Mucosa of gallbladder (tissue), 1 donor: ENCODE results near the gene CPA5. TPM values are rescaled to one million over a fixed set of nuclear protein-coding genes. Genes with fewer than 3 reads are reported as not detected.
"Not testable (repeated sequence)": the region's sequence is repeated elsewhere in the genome, so short reads cannot be mapped to it uniquely, and the experiment has no call there.

Source experiments
- DNase-seq: peaks from one replicate; pipeline ENCODE4 v3.0.0-alpha.2; 2020; ENCODE audit warnings: low spot score
- total RNA-seq: library from RNA; stranded (reverse); gene quantifications from one replicate; pipeline ENCODE4 v1.2.1, GENCODE V29; 2021
- donor health status: DM: no; HTN: no; CAD: no.

The CPA5 gene, protein sequence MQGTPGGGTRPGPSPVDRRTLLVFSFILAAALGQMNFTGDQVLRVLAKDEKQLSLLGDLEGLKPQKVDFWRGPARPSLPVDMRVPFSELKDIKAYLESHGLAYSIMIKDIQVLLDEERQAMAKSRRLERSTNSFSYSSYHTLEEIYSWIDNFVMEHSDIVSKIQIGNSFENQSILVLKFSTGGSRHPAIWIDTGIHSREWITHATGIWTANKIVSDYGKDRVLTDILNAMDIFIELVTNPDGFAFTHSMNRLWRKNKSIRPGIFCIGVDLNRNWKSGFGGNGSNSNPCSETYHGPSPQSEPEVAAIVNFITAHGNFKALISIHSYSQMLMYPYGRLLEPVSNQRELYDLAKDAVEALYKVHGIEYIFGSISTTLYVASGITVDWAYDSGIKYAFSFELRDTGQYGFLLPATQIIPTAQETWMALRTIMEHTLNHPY
- total RNA-seq = 0.92 TPM

DNA sequence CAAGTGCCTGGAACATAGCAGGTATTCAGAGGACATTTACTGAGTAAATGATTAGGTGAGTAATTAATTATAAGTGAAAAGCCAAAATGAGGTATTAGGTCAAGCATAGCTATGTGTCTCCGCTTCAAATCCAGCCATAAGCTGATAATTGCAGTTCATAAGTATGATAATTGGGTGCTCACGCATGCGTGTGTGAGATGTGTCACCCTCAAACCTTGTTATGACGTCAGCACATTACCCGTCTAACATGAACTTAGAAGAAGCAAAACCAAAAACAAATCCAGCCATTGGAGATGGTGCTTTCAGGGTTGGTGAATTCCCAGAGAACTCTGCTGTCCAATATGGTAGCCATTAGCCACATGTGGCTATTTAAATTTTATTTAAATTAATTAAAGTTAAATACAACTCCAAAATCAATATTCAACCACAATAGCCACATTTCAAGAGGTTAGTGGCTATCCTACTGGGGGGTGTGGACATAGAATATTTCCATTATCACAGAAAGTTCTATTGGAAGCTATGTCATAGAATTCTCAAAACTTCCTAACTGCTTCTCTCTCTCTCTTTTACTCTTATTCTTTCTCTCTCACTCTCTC lies at the start of gene CPA5:
CPA5 (plus strand) TSS at position 546 of the 596 bp plus-strand sequence. CDS start 1,670 bp downstream, outside the sequence.
- DNase-seq = no peak

DNA sequence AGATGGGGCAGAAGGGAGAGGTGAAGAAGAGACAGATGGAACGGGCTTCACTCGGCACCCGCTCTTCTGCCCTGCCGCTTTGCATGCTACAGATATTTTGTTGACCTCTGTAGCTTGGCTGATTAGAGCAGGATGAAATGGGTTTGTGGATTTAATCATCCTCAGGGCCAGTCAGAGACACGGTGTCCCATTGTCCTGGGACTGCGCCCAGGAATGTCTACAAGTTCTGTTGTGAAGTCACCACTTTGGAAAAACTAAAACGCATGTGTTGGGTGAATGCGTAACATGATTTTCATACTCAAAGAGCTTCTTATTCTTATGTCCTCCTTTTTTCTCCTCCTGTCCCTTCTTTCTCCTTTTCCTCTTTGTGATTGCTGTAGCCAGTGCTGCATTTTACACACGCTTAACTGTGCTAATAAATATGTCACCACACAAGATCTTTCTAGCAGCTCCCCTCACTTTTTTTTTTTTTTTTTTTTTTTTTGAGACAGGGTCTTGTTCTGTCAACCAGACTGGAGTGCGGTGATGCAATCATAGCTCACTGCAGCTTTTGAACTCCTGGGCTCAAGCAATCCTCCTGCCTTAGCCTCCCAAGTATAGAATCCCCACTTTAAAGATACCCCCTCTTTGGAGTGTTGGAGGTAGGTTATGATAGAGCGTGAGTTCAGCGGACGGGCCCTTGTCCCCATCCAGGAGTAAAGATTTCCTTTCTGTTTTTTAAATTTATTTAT lies 48.2 kb upstream of the CPA5 start:
- no peak for DNase-seq

DNA sequence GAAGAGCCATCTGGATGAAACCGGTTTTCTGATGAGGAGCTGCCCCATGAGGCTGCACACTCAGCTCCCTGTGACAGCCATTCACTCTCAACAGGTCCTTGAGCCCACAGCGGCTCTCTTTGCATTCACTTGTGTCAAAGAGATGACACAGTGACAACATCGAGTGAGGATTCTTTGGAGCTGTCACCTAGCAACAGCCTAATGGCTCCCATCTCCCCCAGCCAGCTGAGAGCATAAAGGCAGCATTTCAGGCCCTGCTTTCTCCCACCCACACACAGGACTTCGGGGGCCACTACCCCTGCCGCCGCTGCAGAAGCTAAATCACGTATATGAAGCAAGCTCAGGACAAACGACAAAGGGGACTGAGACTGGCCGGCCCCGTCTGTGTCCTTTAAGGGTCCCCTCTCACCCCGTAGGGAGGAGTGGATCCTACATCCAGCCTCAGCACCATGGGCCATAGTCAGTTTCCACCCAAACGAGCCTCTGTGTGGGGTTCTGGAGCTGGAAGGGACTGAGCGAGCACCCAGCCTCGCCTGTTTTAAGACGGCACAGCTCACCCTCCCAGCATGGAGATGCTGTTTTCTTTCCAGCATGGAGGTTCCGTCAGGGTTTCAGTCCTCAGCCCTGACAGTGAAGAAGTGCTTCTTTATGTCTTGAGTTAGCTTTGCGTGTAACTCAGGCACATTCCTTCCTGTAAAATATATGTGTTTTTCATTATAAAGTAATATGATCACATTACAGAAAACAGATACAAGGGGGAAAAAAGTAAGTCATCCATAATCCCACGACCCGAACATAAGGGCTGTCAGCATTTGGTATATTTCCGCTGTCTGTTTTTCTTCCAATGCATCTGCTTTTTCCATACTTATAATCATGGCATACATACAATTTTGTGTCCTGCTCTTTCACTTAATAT lies 46.7 kb upstream of the CPA5 start:
- no peak for DNase-seq

DNA sequence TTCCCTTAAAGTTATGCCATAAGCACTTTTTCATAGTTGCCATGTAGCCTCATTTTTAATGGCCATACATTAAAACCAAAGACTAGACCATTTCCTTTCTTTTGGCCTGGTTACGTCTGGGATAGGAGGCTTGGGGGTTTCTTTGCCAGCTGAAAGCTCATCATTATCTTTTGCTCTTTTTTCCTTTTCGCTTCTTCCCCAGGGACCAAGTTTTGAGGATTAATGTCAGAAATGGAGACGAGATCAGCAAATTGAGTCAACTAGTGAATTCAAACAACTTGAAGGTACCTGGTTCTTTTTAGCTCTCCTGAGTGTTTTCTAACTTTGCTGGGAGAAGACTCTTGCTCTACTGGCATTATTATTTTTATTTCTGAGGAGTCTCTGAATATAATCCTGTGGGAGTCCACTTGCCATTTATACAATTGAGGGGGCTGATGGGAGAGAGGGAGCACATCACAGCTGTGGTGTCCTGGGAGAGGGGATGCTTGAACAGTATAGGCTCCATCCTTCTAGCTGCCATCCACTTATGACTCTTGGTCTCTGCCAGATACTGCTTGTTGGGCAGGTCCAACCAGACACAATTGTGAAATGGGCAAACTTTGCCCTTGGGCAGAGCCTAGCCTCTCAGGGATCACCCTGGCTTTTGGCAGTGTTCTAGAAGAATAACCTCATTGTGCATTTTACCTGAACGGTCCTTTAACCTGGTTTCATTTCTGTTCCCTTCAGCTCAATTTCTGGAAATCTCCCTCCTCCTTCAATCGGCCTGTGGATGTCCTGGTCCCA lies 45.9 kb upstream of the CPA5 start:
- no peak for DNase-seq

DNA sequence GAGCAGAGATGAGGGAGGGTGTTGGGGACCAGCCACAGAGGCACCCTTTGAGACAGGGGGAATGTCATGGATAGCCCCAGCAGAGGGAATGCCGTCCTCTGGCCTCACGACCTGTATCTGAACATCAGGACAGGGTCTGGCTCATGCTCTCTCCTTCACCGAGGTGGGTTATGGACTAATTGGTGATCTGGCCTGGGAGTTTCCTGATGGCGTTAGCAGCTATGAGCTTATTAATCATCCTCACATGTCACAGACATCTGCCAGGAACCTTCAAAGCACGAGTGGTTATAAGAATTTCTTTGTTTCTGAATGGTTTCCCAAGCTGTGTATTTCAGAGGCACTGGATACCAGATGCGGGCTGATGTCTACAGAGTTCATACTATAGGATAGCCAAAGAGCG lies 44.8 kb upstream of the CPA5 start:
- no peak for DNase-seq

DNA sequence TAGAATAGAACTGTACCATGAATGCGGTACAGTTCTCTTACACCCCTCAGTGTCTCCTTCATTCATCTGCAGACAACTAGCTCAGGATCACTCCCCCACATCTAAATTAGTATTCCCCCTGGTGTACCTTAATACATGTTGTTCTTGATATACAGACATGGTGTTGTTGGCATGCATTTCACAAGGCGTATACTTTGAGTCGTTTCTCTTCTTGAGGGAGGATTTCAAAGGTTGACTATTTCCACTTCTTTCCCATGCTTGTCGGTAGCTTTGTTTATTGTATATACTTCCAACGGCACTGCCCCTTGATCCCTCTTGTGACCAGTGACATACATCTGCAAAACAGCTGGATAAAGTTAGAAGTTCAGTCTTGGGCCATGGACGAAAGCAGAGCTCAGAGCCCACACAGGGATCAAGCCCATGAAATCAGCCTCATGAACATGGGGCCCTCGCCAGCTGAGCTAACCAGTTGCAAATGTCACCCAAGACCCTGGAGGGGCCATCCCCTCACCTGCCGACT lies 43.1 kb upstream of the CPA5 start:
- DNase-seq = no peak

DNA sequence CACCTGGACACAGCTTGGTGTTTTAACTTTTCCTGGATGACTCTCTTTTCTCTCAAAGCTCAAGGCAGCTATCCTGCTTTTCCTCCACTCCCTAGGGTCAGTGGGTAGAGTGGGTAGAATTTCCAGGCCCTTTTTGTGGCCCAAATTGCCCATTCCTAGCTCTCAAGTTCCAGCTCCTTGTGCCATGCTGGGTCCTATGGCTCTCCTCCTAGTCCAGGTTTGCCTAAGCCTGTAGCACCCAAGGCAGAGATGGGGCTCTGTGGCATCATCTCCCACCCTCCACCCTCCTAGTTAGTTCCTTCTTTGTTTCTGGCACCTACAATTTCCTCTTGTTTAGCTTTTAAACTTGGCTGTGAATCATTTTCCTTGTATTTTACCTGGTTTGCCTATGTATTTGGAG lies 42.0 kb upstream of the CPA5 start:
- DNase-seq = no peak

DNA sequence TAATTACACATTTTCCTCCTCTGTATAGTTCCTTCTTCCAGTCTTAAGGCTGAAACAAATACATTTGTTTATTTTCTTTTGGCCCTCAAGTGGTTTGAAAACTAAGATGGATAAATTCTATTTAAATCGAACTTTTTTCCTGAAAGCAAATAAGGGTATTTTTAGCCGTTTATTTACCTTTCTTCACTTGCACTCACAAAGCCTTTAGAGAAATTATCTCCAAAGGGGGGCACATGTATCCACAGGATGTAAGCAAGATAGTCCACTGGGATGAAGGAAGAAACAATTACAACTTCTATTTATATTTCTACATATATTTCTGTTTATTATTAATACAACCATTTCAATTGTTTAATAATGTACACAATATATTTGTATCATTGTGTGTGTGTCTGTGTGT lies 41.5 kb upstream of the CPA5 start:
- no peak for DNase-seq

DNA sequence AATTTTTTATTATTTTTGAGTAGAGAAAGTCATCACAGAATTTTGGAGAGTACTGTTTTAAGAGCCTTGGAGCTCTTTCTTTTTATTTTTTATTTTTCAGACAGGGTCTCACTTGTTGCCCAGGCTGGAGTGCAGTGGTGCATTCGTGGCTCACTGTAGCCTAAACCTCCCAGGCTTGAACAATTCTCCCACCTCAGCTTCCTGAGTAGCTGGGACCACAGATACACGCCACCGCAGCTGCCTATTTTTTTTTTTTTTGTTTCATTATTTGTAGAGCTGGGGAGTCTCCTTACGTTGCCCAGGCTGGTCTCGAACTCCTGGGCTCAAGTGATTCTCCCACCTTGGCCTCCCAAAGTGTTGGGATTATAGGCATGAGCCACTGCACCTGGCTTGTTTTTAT lies 41.1 kb upstream of the CPA5 start:
- no peak for DNase-seq

DNA sequence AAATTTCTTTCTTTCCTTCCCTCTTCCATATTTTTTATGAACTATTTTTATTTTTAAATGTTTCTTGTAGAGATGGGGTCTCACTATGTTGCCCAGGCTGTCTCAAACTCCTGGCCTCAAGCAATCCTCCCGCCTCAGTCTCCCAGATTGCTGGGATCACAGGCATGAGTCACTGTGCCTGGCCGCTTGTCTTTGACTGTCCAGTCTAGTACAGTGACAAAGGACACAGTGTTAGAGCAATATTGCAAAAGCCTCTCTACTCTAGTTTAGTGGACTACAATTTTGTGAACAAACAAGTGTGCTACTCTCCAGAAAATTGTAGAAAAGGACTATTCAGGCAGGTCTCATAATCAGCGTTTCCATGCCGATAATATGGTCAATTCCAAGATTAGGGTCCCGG lies 40.6 kb upstream of the CPA5 start:
- no peak for DNase-seq

DNA sequence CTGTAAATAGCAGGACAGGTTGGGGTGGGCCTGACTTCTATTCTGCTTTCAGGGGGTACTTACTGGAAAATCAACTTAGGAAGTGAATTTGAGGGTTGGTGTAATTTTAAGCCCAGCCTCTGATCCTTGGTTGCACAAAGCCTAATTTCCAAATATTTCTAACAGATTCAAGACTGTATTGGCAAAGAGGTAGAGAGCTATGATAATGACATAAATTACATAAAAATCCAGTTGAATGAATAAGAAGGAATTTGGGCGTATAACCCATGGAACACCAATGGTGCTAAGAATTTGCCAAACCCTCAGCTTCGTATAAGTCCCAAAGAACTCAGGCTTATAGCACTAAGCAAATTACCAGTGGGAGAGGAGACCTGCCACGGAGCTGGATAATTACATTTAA lies 39.7 kb upstream of the CPA5 start:
- no peak for DNase-seq

DNA sequence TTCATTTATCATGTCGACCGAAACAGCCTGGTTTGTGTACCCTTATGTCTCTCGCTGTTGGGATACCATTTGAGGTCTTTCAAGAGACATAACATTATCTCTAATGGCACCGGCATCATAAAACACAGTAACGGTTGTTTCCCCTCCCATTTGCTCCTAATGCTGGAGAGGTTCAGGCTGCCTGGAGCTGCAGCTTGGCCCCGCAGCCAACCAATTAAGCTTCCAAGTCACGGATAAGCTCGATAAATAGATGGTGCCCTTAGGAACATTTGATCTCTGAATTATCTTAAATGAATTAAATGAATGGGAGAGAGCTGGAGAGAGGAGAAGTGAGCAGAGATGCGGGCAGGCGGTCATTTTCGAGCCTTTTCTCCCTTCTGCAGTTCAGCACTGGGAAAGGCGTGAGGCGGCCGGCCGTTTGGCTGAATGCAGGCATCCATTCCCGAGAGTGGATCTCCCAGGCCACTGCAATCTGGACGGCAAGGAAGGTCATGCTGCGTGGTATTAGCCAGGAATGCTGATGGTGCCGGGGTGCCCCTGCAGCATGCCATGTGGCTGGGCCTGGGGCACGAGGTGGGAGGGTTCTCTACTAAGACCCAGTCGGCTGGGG lies 39.1 kb upstream of the CPA5 start:
- DNase-seq = no peak

DNA sequence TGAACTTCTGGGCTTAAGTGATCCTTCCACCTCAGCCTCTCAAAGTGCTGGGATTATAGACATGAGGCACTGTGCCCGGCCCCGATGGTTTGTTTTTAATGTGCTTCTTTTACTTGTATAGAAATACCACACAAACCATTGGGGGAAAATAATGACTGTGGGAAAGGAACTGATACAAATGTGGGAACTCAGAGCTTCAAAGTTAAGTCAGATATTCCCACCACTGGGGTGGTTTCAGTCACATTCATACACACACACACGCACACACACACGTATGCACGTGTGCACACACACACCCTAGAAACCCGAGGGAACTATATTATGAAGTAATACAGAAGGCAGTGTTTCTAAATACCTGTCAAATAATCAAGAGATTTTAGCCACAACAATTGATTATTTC lies 34.6 kb upstream of the CPA5 start:
- no peak for DNase-seq

DNA sequence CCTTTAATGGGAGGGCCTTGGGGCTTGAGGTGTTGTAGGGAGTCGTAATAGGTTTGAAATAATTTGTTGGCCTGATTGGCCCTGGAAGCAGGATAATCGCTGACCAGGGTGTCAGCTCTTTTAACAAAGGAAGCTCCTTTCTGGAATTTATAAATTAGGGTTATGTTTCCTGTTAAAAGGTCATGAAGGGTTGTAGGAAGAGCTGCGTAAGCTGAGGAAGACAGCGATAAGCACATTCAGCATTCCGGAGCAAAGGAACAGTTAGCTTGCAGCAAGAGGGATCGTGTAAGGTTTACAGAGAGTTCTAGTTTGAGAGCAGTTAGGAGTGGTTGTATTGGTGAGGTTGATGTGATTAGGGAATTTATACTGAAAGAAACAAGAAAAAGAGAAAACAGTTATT lies 30.3 kb upstream of the CPA5 start:
- no peak for DNase-seq

DNA sequence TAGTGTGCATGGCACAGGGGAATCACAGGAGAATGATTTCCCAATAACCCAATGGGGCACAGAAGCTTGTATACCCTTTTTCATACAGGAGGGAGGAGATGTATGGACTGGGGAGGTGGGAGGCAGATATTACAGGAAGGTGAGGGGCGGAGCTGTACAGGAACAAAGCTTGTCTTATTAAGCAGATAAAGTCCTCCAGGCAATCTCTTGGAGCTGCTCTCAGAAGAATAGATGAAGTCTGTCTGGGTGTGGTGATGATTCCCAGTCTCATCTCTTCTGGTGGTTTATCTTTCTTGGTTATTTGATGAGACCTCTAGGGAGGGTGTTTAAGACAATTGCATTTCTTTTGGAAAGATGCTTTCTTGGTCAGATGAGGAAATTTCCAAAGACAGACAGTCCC lies 25.1 kb upstream of the CPA5 start:
- no peak for DNase-seq

DNA sequence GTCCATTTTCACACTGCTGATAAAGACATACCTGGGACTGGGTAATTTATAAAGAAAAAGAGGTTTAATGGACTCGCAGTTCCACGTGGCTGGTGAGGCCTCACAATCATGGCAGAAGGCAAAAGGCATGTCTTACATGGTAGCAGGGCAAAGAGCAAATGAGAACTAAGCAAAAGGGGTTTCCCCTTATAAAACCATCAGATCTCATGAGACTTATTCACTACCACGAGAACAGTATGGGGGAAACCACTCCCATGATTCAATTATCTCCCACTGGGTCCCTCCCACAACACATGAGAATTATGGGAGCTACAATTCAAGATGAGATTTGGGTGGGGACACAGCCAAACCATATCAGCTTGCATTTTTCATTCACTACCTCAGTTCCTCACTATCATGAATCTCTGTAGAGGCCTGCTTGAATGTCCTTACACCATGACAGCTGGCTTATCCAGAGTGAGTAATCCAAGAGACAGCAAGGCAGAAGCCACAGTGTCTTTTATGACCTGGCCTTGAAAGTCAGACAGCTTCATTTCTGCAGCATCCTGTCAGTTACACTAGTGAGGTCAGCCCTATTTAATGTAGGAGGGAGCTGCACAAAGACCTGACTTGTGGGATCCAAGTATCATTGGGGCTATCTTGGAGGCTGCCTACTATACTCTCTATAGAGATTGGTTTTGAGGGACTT lies 22.9 kb upstream of the CPA5 start:
- DNase-seq = not testable (repeated sequence)

DNA sequence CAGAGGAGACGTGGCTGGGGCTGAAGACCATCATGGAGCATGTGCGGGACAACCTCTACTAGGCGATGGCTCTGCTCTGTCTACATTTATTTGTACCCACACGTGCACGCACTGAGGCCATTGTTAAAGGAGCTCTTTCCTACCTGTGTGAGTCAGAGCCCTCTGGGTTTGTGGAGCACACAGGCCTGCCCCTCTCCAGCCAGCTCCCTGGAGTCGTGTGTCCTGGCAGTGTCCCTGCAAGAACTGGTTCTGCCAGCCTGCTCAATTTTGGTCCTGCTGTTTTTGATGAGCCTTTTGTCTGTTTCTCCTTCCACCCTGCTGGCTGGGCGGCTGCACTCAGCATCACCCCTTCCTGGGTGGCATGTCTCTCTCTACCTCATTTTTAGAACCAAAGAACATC lies 22.0 kb upstream of the CPA5 start:
- no peak for DNase-seq

DNA sequence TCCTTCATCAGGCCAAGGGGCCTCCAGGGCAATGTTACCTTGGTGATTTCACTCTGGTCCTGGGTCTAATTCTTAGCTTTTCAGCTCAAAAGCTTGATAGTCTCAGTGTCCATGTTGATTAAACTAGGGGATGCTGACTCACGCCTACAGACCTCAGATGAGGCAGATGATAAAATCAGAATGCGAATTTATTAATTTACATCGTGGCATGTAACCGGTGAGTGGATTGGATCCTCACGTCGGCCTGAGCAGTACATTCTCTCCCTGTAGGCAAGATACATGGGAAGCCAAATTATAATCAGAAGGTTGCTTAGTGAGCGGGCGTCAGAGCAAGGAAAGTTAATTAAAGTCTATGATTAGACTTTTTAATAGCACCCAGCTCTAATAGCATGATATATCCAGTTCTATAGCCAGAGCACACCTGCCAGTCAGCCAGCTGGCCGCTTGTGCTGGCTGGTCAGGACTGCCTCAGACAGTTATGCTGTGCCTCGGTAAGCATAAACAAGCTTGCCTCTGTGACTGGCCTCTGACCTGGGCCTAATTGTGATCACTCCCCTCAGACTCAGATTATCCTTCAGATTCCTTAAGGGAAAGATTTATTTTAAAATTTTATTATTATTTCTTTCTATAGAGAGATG lies 20.2 kb upstream of the CPA5 start:
- no peak for DNase-seq

DNA sequence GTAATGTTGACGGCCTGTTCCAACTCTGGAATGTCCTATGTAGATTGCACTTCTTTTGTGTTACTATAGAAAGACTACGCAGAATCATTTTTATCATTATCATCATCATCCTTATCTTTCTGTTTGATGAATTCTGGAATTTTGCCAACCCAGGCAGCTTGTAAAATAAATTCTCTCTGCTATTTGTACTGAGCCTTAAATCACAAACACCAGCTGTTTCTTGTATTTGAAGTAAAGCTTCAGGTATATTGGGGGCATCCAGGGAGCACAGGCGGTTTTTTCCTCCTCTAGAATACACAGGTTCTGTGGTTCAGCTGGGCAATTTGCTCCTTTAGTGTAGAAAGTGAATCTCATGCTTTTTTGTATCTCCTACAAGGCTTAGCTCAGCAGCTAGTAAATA lies 14.9 kb upstream of the CPA5 start:
- DNase-seq = no peak
